Right renal cortex interstitium (tissue), 3 donors: Measurements from ENCODE around the gene LYRM4. TPM values are rescaled to one million over a fixed set of nuclear protein-coding genes. Genes with fewer than 3 reads are reported as not detected.
A peak's percentile ranks its signal among the peaks of the same experiment; 100 is the strongest.

Source experiments
- DNase-seq, 3 donors: peaks; one replicate each; pipeline ENCODE4 v3.0.0-alpha.2; 2013; ENCODE audit warnings: low read depth in 3 of 3, low spot score in 2 of 3
- polyA plus RNA-seq, 3 donors: library from polyadenylated mRNA; unstranded; fragments of 120-200 nt; gene quantifications; one replicate each; pipeline ENCODE4 v1.2.1, GENCODE V29; 2013; ENCODE audit not compliant: insufficient read length in 3 of 3

LYRM4 gene
- polyA plus RNA-seq, 3 donors, result 41.3 to 43.6 (median 43.1) TPM

DNA sequence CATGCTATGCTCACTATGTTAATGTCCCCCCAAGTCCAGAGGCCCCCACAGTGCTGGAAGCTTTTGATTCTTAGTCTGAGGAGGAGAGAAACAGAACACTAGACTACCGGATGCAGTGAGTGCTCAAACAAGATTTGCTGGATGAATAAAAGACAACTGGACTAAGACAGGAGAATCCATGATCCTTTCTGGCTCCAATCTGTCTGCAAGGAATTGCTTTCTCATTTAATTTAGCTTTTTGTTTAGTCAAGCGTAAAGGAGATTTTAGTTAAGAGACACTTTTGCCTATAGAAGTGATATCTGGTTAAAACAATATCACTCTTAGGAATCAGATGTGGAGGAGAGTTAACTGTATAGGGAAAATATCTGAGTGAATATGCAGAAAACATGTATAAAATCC is 13.5 kb downstream of the LYRM4 start:
- DNase-seq, result no peak

- DNase-seq, result no peak
Measured at GRCh38 chr6:5246141-5247097, 14.3 kb downstream of the LYRM4 start.

GRCh38 chr6:5243069-5243468 is 17.7 kb downstream of the LYRM4 start:
- no peak for DNase-seq

DNA sequence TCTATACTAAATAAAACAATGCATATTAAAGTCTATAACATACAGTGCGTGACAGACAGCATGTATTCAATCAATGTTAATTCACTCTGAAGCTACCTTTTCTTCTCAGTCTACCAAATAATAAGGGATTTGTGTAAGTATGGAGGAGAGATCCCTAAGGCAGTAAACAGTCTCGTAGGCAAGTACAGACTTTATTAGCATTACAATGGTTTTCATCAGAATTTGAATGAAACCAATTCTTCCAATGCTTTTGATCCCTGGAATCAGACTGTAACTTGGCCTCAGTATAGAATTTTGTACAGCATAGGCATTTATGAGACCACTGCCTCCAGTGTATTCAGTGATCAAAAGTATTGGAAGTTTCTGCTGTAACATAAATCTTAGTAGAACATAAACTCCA is 19.5 kb downstream of the LYRM4 start:
- no peak for DNase-seq

DNA sequence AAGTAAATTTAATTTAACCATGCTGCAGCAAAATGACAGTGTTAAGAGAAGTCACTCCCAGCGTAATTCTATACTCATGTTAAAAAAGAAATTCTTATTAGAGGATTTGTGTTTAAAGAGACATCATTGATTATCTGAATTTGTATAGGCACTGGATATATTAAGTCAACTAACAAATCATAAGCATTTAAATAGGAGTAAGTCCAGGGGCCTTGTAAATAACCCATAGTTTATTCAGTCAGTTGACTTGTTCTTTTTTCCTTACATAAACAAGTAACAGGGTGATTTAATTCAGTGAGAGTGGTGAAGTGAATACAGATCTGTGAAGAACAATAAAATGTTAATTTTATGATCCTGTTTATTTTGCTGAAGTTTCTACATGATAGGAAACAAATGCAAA is 22.4 kb downstream of the LYRM4 start:
- no peak for DNase-seq

DNA sequence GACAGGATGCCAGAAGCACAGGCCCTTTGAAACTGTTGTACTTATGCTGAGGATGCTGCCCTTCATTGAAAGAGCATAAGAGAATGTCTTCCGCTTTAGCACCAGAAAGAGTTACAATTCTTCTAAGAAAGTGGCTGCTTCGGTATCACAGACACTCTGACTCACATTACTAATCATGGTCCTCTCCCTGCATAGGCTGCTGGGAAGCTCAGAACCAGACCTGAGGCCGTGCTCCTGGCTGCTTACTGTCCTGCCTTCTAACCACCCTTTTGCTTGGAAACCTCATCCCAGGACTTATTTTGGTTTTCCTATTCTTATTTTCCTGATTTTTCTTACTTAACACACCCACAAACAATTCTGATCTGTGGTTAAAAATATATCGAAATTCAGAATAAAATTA is 22.9 kb downstream of the LYRM4 start:
- DNase-seq, result no peak

GRCh38 chr6:5235830-5236229 is 24.9 kb downstream of the LYRM4 start:
- DNase-seq, result no peak

DNA sequence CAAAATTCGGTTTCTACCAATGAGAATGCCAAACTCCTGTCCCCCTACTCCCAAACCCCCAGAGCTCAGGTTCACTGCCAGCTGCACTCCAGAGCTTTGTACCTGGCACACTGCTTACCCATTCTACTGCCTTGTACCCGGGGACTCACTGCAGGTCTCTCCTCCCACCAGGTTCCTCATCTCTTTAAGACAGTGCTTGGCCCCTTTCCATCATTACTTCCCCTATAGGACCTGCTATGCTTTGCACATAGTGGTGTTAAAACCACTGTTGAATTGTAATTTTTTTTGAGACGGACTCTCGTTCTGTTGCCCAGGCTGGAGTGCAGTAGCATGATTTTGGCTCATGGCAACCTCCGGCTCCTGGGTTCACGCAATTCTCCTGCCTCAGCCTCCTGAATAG is 25.9 kb downstream of the LYRM4 start:
- DNase-seq, result no peak

GRCh38 chr6:5231289-5231688 is 29.5 kb downstream of the LYRM4 start:
- DNase-seq, result no peak

DNA sequence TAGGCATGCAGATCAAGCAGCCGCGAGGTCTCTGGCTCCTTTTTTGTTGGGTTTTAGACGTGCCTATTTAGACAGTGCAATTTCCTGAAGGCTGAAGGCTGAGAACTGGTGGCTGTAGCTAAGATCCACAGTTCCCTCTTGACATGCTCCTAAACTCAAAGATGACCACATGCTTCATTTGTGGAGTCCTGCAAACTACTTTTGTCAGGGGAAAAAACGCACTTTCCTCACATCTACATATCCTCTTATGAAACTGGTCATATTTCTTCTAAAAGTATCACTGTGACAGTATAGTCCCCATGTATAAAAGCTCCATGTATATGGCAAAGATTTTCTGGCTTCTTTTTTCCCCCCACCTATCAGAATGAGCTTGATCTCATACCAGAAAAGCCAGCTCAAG is 30.7 kb downstream of the LYRM4 start:
- no peak for DNase-seq

DNA sequence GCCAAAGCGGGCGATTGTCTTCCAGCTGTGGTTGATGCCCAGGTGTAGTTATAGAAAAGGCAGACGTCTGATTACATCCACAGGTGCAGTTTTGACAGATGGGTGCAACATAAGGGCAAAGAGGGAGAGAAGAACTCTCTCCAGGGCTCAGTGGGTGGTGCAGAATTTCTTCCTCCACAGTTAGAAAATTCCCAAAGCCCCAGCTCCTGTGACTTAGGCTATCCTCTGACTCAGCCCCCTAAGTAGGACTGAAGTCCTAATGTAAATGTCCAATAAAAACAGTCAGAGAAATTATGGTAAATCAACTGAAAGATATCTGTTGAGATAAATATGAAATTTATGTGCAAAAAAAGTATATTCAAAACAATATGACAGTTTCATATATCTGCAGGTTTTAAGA is 31.4 kb downstream of the LYRM4 start:
- no peak for DNase-seq

- DNase-seq, result no peak
Measured at GRCh38 chr6:5223309-5223708, 37.4 kb downstream of the LYRM4 start.

DNA sequence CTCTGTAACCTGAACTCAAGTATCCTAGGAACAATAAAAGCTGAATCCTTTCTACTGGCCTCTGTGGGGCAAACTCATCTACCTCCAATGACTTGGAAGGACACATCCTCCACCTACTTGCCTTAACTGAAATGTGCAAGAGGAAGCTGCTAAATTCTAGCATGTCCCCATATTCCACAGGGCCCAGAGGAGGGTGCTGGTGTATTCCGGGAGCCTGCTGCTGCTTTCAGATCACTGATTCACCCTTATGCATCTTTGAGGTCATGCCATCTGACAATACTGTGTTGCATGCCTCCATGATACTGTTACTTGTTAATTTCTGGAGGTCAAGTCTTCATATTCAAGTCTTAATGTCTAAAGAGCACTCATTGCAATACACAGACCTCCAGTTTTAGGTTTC is 40.3 kb downstream of the LYRM4 start:
- no peak for DNase-seq

GRCh38 chr6:5219011-5219691 is 41.6 kb downstream of the LYRM4 start:
- DNase-seq, result no peak

DNA sequence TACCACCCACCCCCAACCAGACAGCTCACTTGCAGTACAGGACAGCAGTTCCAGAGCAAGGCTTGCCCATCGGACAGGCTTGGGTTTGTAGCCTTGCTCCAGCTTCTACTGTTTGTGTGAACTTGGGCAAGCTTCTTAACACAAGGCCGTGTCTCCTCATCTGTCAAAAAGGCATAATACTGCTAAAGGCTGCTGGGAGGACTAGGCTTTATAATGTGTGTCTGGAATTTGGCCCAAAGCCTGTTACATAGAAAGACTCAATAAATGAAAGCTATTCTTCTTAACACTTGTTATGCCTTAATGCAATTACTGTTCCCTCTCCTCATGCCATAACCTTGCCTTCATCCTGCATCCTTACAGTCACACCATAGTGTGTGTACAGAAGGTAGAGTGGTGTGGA is 43.4 kb downstream of the LYRM4 start:
- DNase-seq, result no peak

DNA sequence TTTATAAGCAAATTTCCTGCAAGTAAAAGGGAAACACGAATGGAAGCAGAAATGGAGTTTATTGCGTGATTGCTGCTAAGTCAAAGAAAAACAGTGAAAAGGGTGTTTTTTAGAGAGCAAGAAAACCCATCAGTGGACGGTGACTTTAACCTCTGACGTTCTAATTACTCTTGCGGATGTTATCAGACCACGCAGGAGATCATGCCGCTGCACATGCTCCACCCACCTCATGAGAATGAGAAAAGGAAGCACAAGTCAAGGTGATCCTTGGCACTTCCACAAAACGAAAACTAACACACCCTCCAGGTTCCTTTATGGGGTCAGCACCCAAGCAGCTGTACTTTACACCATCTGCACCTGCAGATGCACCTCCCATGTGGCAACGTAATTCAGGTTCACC is 45.0 kb downstream of the LYRM4 start:
- no peak for DNase-seq

- no peak for DNase-seq
Measured at GRCh38 chr6:5215159-5215558, 45.6 kb downstream of the LYRM4 start.

DNA sequence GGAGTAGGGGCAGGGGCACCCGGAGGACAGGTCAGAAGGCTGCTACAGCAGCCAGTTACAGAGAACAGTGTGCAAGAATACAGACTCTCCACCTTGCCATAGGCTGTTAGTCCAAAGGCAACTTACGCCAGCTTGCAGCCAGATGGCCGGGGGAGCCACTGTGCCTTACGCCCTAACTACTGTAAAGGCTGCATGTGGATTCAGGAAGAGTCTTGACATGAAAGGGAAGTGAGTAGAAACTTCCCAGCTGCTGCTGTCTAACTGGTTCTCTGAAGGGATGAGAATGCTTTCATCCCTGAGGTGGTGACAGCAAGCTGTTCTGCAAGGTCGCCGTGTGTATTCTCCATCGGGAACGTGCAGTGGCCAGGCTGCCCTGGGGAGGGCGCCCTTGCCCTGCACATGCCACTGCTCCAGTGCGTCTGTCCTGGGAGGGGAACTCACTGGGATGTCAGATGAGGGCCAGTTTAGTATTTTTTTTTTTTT is 46.1 kb downstream of the LYRM4 start:
- DNase-seq, result peak; percentile 66 to 78 (median 71)

DNA sequence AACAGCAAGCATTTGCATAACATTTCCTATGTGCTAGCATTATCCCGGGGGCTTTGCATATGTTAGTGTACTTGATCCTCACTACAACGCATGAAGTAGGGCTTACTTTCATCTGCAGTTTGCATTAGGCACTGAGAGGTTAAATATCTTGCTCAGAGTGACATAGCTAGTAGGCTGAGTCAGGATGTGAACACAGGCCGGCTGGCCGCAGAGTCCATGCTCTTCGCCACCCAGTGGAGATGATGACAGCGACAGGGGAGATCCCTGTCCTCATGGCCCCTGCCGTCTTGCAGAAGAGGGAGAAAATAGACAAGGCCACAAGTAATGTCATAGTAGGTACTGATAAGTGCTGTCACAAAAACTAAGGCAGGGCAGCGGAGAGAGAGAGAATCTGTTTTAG is 46.9 kb downstream of the LYRM4 start:
- no peak for DNase-seq

- DNase-seq, result no peak
Measured at GRCh38 chr6:5211492-5211891, 49.3 kb downstream of the LYRM4 start.

- DNase-seq, result no peak
Measured at GRCh38 chr6:5208471-5208971, 52.2 kb downstream of the LYRM4 start.

DNA sequence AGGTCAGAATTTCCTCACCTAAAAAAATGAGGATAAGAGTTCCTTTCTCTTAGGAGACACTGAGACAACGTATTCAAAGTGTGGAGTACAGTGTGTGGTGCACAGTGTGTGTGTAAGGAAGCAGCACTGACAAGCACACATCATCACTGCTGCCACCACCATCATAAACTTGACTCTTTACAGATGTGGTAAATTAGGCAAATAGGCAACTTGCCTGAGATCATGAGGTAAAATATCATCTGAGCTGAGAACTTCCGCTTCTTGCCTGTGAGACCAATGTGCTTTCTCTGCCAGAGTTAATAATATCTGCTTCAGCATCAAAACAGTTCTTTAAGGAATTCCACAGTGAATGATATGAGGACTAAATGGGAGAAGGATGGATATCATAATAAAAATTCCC is 52.7 kb downstream of the LYRM4 start:
- DNase-seq, result no peak
